H1 (cell line): ENCODE data around the gene LRRC28. TPM values are rescaled to one million over a fixed set of nuclear protein-coding genes. Genes with fewer than 3 reads are reported as not detected.

Source experiments
- FOSL1 ChIP-seq: IDR thresholded peaks from 2 replicates; pipeline ENCODE4 v1.6.1; 2011; ENCODE audit warnings: mild to moderate bottlenecking, low read depth, low read length, moderate library complexity; ENCODE audit not compliant: insufficient read depth
- HDAC2 ChIP-seq, 2 experiments: fragments of 300-600 bp in 1 of 2; sonication (generic) in 1 of 2; IDR thresholded peaks; 2 replicates each; pipeline ENCODE4 v1.6.1; 2011 to 2012; ENCODE audit warnings: low read depth in 2 of 2, low read length in 2 of 2, mild to moderate bottlenecking in 2 of 2, moderate library complexity in 2 of 2, borderline replicate concordance in 1 of 2, inconsistent platforms in 1 of 2
- RBBP5 ChIP-seq: IDR thresholded peaks from 2 replicates; pipeline ENCODE4 v1.7.1; 2012; ENCODE audit warnings: low read depth, mild to moderate bottlenecking, inconsistent platforms, low read length, moderate library complexity, borderline replicate concordance
- SIX5 ChIP-seq: IDR thresholded peaks from 2 replicates; pipeline ENCODE4 v1.6.1; 2011; ENCODE audit warnings: mild to moderate bottlenecking, low read depth, low read length
- polyA plus RNA-seq, 7 experiments: library from polyadenylated mRNA; depleted of rRNA in 3 of 7; stranded (reverse) in 5 of 7; unstranded in 2 of 7; fragments of >200 nt in 5 of 7; fragments of 200-250 nt in 2 of 7; gene quantifications; 1 replicate in 5 of 7; 2 replicates in 1 of 7; 4 replicates in 1 of 7; pipeline versions ENCODE4 v1.2.1 to v1.2.3, GENCODE V29; 2011 to 2013; ENCODE audit warnings: missing spikeins in 2 of 7, mixed read lengths in 2 of 7
- total RNA-seq: library from RNA; stranded (reverse); fragmentation: NEBNext Ultra II Directional; extraction: Animal tissue kit (Norgen Biotek cat#: 25700); gene quantifications from 2 replicates; pipeline ENCODE4 v1.2.1, GENCODE V29; 2021

Gene LRRC28
- total and polyA plus RNA-seq, 2 of the 8 experiments (the other 6 are each of a cell fraction or from before 2014, with no cell fraction given): 20.2 to 23.3 TPM

GRCh38 chr15:99226802-99227201, 24.5 kb upstream of the LRRC28 start (continued):
- TF ChIP-seq RBBP5: no peak
- no peak for TF ChIP-seq FOSL1
- TF ChIP-seq SIX5: no peak
- no peak for TF ChIP-seq HDAC2 (IDR thresholded peaks at IDR 0.05; ENCODE audit: borderline replicate concordance in 1 of 2, low read depth in 2 of 2, low read length in 2 of 2)
- TF ChIP-seq, all 59 proteins: peak for 0
